ENCODE data around the gene HDAC4.

HDAC4 gene

DNA sequence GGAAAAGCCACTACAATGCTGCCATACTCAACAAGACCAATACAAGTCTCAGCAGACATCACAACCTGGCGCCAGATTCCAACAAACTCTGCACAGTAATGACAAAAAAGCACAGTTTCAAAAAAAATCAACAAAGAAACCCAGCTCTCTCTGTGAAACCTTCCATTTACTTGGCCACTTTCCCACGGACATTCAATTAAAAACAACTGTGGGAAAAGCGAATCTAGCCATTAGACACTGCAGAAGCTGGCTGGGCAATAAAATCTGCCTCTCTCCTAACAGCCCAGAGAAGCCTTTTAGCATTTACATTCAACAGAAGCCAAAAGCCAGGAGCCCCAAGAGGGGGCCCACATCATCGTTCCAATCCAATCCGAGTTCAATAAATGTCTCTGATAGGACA, 128.9 kb downstream of the HDAC4 start:
- Histone ChIP-seq H3K36me3 (ENCODE audit: insufficient read depth, low read length) (no peaks in the 10 kb centered on the region), H3K9ac (ENCODE audit: low read depth, low read length) (no peak overlapping the region), H3K4me3 (ENCODE audit: low read length) (no peak overlapping the region), H3K9me3 (replicated peaks; ENCODE audit: low read length) (no peaks in the 10 kb centered on the region), H3K4me1 (ENCODE audit: control insufficient read depth, insufficient read depth, low read length) (peaks cover 49% of the 10 kb centered on the region), H3K27me3 (ENCODE audit: control insufficient read depth, insufficient read depth, low read length) (no peaks in the 10 kb centered on the region), H3K4me2 (ENCODE audit: low read length) (no peak overlapping the region)

DNA sequence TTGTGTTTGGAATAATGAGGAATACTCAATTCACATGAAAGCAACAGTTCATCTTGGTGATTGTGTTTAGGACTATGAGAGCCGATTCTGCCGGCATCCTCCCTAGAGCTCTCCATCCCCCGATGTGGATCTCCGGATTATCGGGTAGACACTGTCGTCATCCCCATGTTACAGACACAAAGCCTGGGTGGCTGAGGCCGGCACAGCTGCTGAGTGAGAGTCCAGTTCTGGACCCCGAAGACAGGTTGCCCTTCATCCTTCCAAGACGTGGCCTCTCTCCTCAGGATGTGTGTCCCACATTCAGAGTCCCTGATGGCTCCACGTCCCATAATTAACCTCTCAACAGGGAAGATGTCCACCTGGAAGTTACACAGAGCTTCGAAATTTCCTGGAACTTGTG, 129.3 kb downstream of the HDAC4 start:
- Histone ChIP-seq H3K4me2 (ENCODE audit: low read length) (no peak overlapping the region), H3K4me3 (ENCODE audit: low read length) (no peak overlapping the region), H3K9ac (ENCODE audit: low read depth, low read length) (no peak overlapping the region), H3K4me1 (ENCODE audit: control insufficient read depth, insufficient read depth, low read length) (peaks cover 48% of the 10 kb centered on the region), H3K9me3 (replicated peaks; ENCODE audit: low read length) (no peaks in the 10 kb centered on the region), H3K36me3 (ENCODE audit: insufficient read depth, low read length) (no peaks in the 10 kb centered on the region), H3K27me3 (ENCODE audit: control insufficient read depth, insufficient read depth, low read length) (no peaks in the 10 kb centered on the region)

DNA sequence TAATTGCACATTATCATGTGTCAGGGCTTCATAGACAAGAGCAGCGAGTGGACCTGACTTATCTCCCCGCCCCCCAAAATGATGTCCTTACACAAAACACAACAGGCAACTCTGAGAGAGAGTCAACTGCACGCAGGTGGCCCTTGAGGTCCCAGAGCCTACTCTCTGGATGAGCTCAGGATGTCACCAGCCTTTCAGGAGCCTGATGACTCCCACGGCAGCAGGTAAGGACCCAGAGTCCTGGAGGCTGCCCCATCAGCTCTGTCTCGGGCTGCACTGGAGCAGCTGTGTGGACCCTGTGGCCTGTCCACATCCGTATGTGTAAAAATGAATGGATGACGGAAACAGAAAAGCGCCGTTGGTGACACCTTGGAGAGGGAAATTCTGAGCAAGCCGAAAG, 130.9 kb downstream of the HDAC4 start:
- H3K4me1 ChIP-seq (ENCODE audit: control insufficient read depth, insufficient read depth, low read length), result peaks cover 42% of the 10 kb centered on the region
- H3K9me3 ChIP-seq (replicated peaks; ENCODE audit: low read length), result no peaks in the 10 kb centered on the region
- H3K27me3 ChIP-seq (ENCODE audit: control insufficient read depth, insufficient read depth, low read length), result no peaks in the 10 kb centered on the region
- H3K9ac ChIP-seq (ENCODE audit: low read depth, low read length), result no peak overlapping the region
- H3K4me2 ChIP-seq (ENCODE audit: low read length), result no peak overlapping the region
- no peaks in the 10 kb centered on the region for H3K36me3 ChIP-seq (ENCODE audit: insufficient read depth, low read length)
- H3K4me3 ChIP-seq (ENCODE audit: low read length), result no peak overlapping the region

DNA sequence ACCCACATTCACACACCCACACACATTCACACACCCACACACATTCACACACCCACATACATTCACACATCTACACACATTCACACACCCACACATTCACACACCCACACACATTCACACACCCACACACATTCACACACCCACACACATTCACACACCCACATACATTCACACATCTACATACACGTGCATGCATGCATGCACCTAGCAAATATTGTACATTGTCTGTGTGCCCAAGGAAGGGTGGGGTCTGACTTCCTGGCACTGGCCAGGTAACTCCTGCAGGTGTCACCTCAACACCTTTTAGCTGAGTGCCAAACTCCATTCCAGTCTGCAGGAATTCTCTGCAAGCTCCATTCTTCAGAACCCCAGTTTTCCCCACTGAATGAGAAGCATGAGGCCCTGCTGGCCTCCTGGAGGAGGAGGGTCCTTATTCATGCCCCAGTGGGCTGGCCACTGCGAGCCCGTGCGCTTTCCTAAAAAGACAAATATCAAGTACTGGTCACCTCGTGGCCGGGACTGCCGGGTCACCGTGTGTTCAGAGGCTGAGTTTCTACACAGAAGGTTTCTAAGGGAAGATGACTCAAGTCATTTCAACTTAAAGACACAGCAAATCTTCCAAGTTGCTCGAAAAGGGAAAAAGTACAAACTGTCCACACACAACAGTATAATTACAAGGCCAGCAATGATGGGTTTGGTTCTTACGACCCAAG, 131.5 kb downstream of the HDAC4 start:
- H3K9ac ChIP-seq (ENCODE audit: low read depth, low read length), result no peak overlapping the region
- peaks cover 42% of the 10 kb centered on the region for H3K4me1 ChIP-seq (ENCODE audit: control insufficient read depth, insufficient read depth, low read length)
- no peaks in the 10 kb centered on the region for H3K9me3 ChIP-seq (replicated peaks; ENCODE audit: low read length)
- H3K27me3 ChIP-seq (ENCODE audit: control insufficient read depth, insufficient read depth, low read length), result no peaks in the 10 kb centered on the region
- H3K4me2 ChIP-seq (ENCODE audit: low read length), result no peak overlapping the region
- H3K36me3 ChIP-seq (ENCODE audit: insufficient read depth, low read length), result no peaks in the 10 kb centered on the region
- no peak overlapping the region for H3K4me3 ChIP-seq (ENCODE audit: low read length)

DNA sequence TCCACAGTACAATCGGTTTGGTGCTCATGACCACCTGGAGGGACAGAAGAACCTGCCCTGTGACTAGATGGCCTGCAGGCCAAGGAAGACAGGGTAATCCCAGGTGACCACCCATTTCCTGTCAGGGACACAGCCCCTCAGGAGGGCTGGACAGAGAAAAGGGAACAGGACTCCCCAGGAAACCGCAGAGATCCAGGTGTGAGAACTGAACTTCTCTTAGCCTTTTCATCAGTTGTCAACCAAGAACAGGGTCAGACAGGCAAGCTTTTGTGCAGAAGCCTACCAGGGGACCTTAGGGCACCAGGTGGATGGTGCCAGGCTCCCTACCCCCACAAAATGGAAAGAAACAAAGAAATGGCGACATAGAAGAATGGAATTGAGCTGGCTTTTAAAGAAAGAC, 132.3 kb downstream of the HDAC4 start:
- no peaks in the 10 kb centered on the region for H3K36me3 ChIP-seq (ENCODE audit: insufficient read depth, low read length)
- no peak overlapping the region for H3K9ac ChIP-seq (ENCODE audit: low read depth, low read length)
- no peaks in the 10 kb centered on the region for H3K9me3 ChIP-seq (replicated peaks; ENCODE audit: low read length)
- H3K4me2 ChIP-seq (ENCODE audit: low read length), result peak overlapping the region; percentile 65
- peaks cover 35% of the 10 kb centered on the region for H3K4me1 ChIP-seq (ENCODE audit: control insufficient read depth, insufficient read depth, low read length)
- H3K4me3 ChIP-seq (ENCODE audit: low read length), result no peak overlapping the region
- H3K27me3 ChIP-seq (ENCODE audit: control insufficient read depth, insufficient read depth, low read length), result no peaks in the 10 kb centered on the region

DNA sequence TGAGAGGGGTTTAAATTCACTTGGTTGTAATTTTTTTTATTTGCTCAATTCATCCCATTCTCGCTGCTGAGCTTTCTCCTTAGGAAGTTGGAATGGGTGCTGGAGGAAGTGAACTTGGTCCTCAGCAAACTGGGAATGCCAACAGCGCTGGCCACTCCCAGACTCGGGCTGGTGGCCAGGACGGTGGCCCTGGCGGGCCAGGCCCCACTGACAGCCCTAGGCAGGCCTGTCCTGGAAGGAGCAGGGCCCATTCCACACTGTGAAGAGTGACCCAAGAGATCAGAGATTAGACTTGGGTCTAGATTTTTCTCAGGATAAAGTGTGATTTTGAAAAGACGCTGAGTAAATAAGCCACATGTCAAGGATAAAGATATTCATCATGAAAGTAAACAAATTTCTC, 132.7 kb downstream of the HDAC4 start:
- Histone ChIP-seq H3K9me3 (replicated peaks; ENCODE audit: low read length) (no peaks in the 10 kb centered on the region), H3K4me3 (ENCODE audit: low read length) (peak overlapping the region; percentile 47), H3K4me1 (ENCODE audit: control insufficient read depth, insufficient read depth, low read length) (peaks cover 34% of the 10 kb centered on the region), H3K36me3 (ENCODE audit: insufficient read depth, low read length) (no peaks in the 10 kb centered on the region), H3K27me3 (ENCODE audit: control insufficient read depth, insufficient read depth, low read length) (no peaks in the 10 kb centered on the region), H3K9ac (ENCODE audit: low read depth, low read length) (peak overlapping the region; percentile 61), H3K4me2 (ENCODE audit: low read length) (peak overlapping the region; percentile 65)

DNA sequence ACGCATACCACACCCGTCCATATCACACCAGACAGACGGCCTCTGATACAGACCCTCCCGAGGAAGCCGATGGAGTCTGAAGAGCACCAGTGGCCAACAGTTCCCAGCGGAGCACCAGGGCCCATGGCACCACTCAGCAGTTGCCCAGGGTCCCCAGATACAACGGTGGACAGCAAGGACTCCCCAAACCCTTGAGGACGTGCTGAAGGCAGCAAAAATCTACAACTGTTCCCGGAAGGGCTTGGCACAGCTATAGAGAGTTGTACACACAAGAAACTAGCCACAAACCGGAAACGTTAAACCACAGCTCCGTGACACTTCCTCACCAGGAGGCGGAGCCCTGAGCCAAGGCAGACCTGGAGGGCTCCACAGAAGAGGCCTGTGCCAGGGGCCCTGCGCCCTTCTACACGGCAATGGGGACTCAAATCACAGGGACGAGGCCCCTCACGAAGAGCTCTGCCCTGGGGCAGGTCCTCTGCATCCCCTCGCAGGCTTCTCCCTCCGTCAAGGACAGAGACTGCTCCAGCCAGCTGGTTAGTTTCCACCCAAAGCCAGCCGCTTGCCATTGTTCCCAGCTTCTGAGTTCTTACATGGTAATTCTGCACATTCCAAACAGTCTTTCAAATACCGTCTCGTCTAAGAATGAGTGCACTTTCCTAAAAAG, 133.4 kb downstream of the HDAC4 start:
- Histone ChIP-seq H3K4me1 (ENCODE audit: control insufficient read depth, insufficient read depth, low read length) (peaks cover 34% of the 10 kb centered on the region), H3K4me3 (ENCODE audit: low read length) (peak overlapping the region; percentile 47), H3K9me3 (replicated peaks; ENCODE audit: low read length) (no peaks in the 10 kb centered on the region), H3K27me3 (ENCODE audit: control insufficient read depth, insufficient read depth, low read length) (no peaks in the 10 kb centered on the region), H3K4me2 (ENCODE audit: low read length) (peak overlapping the region; percentile 65), H3K9ac (ENCODE audit: low read depth, low read length) (peak overlapping the region; percentile 61), H3K36me3 (ENCODE audit: insufficient read depth, low read length) (no peaks in the 10 kb centered on the region)

DNA sequence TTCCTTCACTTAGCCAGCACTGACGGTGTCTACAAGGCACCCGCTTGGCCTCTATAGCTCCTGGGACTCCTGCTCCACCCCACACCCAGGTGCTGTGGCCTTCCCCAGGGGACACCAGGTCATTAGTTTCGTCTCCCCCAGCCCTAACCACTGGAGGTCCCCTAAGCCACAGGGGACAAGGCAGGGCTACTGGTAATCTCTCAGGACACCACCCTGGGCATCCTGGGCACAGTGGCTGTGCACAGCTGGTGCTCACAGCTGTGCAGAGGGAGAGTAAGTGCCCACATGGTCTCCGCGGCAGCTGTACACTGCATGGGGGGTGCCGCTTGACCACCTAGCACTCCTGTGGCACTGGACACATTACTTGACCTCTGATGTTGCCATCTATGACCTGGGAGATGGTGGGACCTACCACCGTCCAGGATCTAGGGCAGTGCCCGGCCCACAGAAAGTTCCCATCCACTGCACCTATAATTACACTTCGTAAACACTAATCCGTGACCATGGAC, 134.0 kb downstream of the HDAC4 start:
- H3K4me3 ChIP-seq (ENCODE audit: low read length), result peak overlapping the region; percentile 47
- peaks cover 34% of the 10 kb centered on the region for H3K4me1 ChIP-seq (ENCODE audit: control insufficient read depth, insufficient read depth, low read length)
- peak overlapping the region; percentile 61 for H3K9ac ChIP-seq (ENCODE audit: low read depth, low read length)

DNA sequence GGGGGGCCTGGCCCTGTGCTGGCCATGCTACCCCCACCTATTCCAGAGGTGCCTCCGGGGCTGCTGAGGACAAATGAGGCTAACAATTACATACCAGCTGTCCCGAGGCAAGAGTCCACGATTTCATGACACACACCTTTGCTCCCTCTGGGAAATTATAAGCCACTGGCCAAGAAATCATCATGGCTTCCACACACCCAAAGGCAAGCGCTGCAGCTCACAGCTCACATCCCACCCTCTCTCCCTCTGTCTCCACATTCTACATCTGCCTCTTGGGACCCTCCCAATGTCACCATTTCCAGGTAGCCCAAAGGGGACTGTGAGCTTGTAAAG, 134.4 kb downstream of the HDAC4 start:
- Histone ChIP-seq H3K36me3 (ENCODE audit: insufficient read depth, low read length) (no peaks in the 10 kb centered on the region), H3K4me3 (ENCODE audit: low read length) (no peak overlapping the region), H3K4me2 (ENCODE audit: low read length) (no peak overlapping the region), H3K9ac (ENCODE audit: low read depth, low read length) (no peak overlapping the region), H3K9me3 (replicated peaks; ENCODE audit: low read length) (no peaks in the 10 kb centered on the region), H3K4me1 (ENCODE audit: control insufficient read depth, insufficient read depth, low read length) (peaks cover 34% of the 10 kb centered on the region), H3K27me3 (ENCODE audit: control insufficient read depth, insufficient read depth, low read length) (no peaks in the 10 kb centered on the region)

More for the DNA sequence above, 134.0 kb downstream of the HDAC4 start:
- no peaks in the 10 kb centered on the region for H3K9me3 ChIP-seq (replicated peaks; ENCODE audit: low read length)
- no peaks in the 10 kb centered on the region for H3K27me3 ChIP-seq (ENCODE audit: control insufficient read depth, insufficient read depth, low read length)
- H3K4me2 ChIP-seq (ENCODE audit: low read length), result peak overlapping the region; percentile 65
- no peaks in the 10 kb centered on the region for H3K36me3 ChIP-seq (ENCODE audit: insufficient read depth, low read length)

DNA sequence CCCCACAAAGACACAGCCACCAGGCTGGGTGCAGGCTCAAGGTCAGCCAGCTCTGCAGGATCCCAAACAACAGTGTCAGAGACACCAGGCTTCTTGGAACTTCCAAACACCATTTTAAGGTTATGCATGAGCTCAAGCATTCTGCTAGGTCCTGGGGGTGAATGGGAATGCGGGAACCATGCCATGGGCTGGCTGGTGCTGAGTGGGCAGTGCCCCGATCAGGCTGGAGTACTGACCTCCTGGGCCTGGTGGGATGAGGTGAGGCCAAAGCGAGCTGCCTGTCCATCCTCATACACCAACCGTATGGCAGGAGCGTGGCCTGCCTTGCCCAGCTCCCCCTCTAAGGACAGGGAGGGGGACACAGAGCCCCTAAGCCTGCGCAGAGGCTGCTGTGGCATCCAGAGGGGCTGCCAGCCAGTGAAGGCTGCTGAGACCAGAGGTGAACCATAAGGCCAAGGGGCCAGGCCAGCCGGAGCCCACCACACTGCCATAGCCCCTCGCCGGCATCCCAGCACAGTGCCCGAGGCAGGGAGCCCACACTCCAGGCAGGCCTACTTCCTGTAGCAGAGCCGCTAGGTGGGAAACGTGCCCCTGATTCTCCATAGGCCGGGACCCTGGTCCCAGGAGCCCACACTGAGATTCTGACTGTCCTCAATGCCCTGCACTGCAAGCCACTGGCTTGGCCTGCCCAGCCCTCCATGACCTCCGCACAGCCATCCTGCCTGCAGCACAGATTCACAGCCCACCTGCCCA, 135.0 kb downstream of the HDAC4 start:
- no peaks in the 10 kb centered on the region for H3K9me3 ChIP-seq (replicated peaks; ENCODE audit: low read length)
- no peaks in the 10 kb centered on the region for H3K36me3 ChIP-seq (ENCODE audit: insufficient read depth, low read length)
- no peak overlapping the region for H3K9ac ChIP-seq (ENCODE audit: low read depth, low read length)
- no peak overlapping the region for H3K4me2 ChIP-seq (ENCODE audit: low read length)
- H3K27me3 ChIP-seq (ENCODE audit: control insufficient read depth, insufficient read depth, low read length), result no peaks in the 10 kb centered on the region
- H3K4me3 ChIP-seq (ENCODE audit: low read length), result no peak overlapping the region
- peaks cover 34% of the 10 kb centered on the region for H3K4me1 ChIP-seq (ENCODE audit: control insufficient read depth, insufficient read depth, low read length)

DNA sequence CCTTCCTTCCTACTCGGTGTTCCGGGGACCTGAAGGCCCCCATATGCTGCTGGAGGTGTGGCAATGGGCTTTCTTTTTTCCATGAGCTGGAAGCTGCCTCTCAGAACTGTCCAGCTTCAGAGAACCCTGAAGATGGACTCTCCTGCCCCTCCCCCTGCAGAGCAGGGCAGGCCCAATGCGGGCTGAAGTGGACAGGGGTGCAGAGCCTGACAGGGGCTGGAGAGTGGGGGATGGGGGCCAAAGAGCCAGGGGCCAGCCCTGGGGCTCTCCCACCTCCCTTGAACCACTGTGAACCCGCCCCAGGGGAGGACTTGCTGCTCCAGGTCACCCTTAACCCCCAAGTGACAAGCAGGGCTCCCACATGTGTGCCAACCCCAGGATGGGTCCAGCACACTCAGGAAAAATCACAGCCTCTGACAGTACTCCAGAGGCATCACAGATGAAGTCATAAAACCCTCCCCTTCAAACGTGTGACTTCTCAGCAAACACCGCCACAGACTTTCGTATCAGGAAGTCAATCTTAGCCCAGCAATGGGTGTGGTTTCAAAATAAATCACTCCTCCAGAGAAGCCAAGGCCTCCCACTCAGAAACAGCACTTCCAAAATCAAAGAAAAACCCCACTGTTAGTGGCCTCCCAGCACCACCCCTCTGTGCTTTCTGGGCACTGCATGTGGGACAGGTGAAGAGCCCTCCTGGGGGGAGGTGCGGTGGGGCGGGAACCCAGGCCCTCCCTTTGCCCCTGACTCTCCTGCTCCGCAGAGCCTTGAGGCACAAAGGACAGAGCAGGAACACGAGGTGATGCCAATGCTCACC, 135.8 kb downstream of the HDAC4 start:
- no peaks in the 10 kb centered on the region for H3K36me3 ChIP-seq (ENCODE audit: insufficient read depth, low read length)
- no peak overlapping the region for H3K4me2 ChIP-seq (ENCODE audit: low read length)
- H3K9me3 ChIP-seq (replicated peaks; ENCODE audit: low read length), result no peaks in the 10 kb centered on the region
- no peak overlapping the region for H3K4me3 ChIP-seq (ENCODE audit: low read length)
- H3K4me1 ChIP-seq (ENCODE audit: control insufficient read depth, insufficient read depth, low read length), result peaks cover 34% of the 10 kb centered on the region
- no peak overlapping the region for H3K9ac ChIP-seq (ENCODE audit: low read depth, low read length)
- no peaks in the 10 kb centered on the region for H3K27me3 ChIP-seq (ENCODE audit: control insufficient read depth, insufficient read depth, low read length)

Measured in skeletal muscle satellite cell (primary cell).